Stomach smooth muscle (tissue), 2 donors: ENCODE results near the gene ATP13A1.
"Not testable (repeated sequence)": the region's sequence is repeated elsewhere in the genome, so short reads cannot be mapped to it uniquely, and the experiment has no call there.

Source experiments
- H3K27ac ChIP-seq: one replicate; pipeline ENCODE4 v1.7.0; 2013; ENCODE audit warnings: mild to moderate bottlenecking, low read length, inconsistent platforms
- H3K27me3 ChIP-seq, 2 donors: one replicate each; pipeline ENCODE4 v1.7.0; 2013; ENCODE audit warnings: low read length in 2 of 2; ENCODE audit not compliant: insufficient read depth in 2 of 2, control insufficient read depth in 1 of 2
- H3K36me3 ChIP-seq, 2 donors: one replicate each; pipeline ENCODE4 v1.7.0; 2013; ENCODE audit warnings: low read length in 2 of 2; ENCODE audit not compliant: control insufficient read depth in 2 of 2, insufficient read depth in 2 of 2
- H3K4me1 ChIP-seq: one replicate; pipeline ENCODE4 v1.7.0; 2013; ENCODE audit warnings: low read length; ENCODE audit not compliant: control insufficient read depth, insufficient read depth
- H3K4me3 ChIP-seq, 2 donors: one replicate each; pipeline ENCODE4 v1.7.0; 2013; ENCODE audit warnings: low read length in 2 of 2
- H3K9ac ChIP-seq, 2 donors: one replicate each; pipeline ENCODE4 v1.7.0; 2013; ENCODE audit warnings: low read length in 2 of 2, mild to moderate bottlenecking in 1 of 2
- H3K9me3 ChIP-seq, 2 donors: one replicate each; pipeline ENCODE4 v1.7.0; 2013; ENCODE audit warnings: low read length in 2 of 2; ENCODE audit not compliant: control insufficient read depth in 2 of 2
- donor health status: healthy.
- donor health status: Pancreatic carcinoma.

ATP13A1 gene

GRCh38 chr19:19663256-19664120 is at the start of gene ATP13A1:
TSS of gene ATP13A1 (minus strand) at chr19:19663676. CDS start at chr19:19663666, 10 bp downstream.
- Histone ChIP-seq H3K4me1 (peaks cover 23% of the 10 kb centered on the region), H3K4me3 (peak within 1 kb of the TSS; percentile 96 to 98), H3K9me3 (no peaks in the 10 kb centered on the region), H3K27me3 (no peaks in the 10 kb centered on the region), H3K27ac (peak within 1 kb of the TSS; percentile 74), H3K9ac (peak within 1 kb of the TSS; percentile 87 to 88), H3K36me3 (peaks cover 4 to 10% of the 10 kb centered on the region in 2 donors)

GRCh38 chr19:19711934-19712828 is 48.7 kb upstream of the ATP13A1 start:
- Histone ChIP-seq H3K4me3 (peak overlapping the region in 1 of 2 donors; percentile 5), H3K9ac (no peak overlapping the region), H3K27me3 (no peaks in the 10 kb centered on the region), H3K4me1 (no peaks in the 10 kb centered on the region), H3K27ac (no peak overlapping the region), H3K9me3 (peaks cover 73 to 93% of the 10 kb centered on the region in 2 donors), H3K36me3 (peaks cover 39 to 44% of the 10 kb centered on the region in 2 donors)

DNA sequence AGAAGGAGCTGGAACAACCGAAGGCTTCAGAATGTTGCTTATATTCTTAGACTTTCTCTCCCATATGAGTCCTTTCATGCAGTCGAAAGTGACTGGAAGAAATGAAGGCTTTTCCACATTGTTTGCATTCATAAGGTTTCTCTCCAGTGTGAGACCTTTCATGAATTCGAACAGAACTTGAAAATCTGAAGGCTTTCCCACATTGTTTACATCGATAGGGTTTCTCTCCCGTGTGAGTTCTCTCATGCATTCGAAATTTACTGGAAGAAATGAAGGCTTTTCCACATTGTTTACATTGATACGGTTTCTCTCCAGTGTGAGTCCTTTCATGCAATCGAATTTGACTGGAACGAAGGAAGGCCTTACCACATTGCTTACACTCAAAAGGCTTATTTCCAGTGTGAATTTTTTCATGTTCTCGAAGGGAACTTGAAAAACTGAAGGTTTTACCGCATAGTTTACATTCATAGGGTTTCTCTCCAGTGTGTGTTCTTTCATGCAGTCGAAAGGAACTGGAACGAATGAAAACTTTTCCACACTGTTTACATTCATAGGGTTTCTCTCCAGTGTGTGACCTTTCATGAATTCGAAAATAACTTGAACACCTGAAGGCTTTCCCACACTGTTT is 47.9 kb upstream of the ATP13A1 start:
- Histone ChIP-seq H3K36me3 (peaks cover 34 to 42% of the 10 kb centered on the region in 2 donors), H3K27ac (no peak overlapping the region), H3K4me3 (peak overlapping the region in 1 of 2 donors; percentile 1), H3K27me3 (no peaks in the 10 kb centered on the region), H3K9ac (no peak overlapping the region), H3K9me3 (peaks cover 66 to 93% of the 10 kb centered on the region in 2 donors), H3K4me1 (no peaks in the 10 kb centered on the region)

- H3K27ac ChIP-seq, result no peak overlapping the region
- peaks cover 34 to 38% of the 10 kb centered on the region in 2 donors for H3K36me3 ChIP-seq
- H3K9me3 ChIP-seq, result peaks cover 61 to 87% of the 10 kb centered on the region in 2 donors
- no peaks in the 10 kb centered on the region for H3K4me1 ChIP-seq
- no peak overlapping the region for H3K9ac ChIP-seq
- no peaks in the 10 kb centered on the region for H3K27me3 ChIP-seq
- peak overlapping the region in 1 of 2 donors; percentile 40 for H3K4me3 ChIP-seq
These were observed 47.0 kb upstream of the ATP13A1 start for GRCh38 chr19:19710506-19710905.

- Histone ChIP-seq H3K27me3 (no peaks in the 10 kb centered on the region), H3K36me3 (peaks cover 9 to 17% of the 10 kb centered on the region in 2 donors), H3K27ac (no peak overlapping the region), H3K9me3 (peaks cover 22 to 55% of the 10 kb centered on the region in 2 donors), H3K4me1 (no peaks in the 10 kb centered on the region), H3K9ac (no peak overlapping the region), H3K4me3 (no peak overlapping the region)
These were observed 41.4 kb upstream of the ATP13A1 start for GRCh38 chr19:19704836-19705235.

- H3K4me3 ChIP-seq, H3K9ac ChIP-seq, H3K4me1 ChIP-seq, H3K27me3 ChIP-seq, H3K27ac ChIP-seq: not testable (repeated sequence)
- H3K9me3 ChIP-seq, result peaks cover 9 to 24% of the 10 kb centered on the region in 2 donors
- H3K36me3 ChIP-seq, result peaks cover 5 to 14% of the 10 kb centered on the region in 2 donors
These were observed 37.0 kb upstream of the ATP13A1 start for GRCh38 chr19:19700493-19700892.

DNA sequence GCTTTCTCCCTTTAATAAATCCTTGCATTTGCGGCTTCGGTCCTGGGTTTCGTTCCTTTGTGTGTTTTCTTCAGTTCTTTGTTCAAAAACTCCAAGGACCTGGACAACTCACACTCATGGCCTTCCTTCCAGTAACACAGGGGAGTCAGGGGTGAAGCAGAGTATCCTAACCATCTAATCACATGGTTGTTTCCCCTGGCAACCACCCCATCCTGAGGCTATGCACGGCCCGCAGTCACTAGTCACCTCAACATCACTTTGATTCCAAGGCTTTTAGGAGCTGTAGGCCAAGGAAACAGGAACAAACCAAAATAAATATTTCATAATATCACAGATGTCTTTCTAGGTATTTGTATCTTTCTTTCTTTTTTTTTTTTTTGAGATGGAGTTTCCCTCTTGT is 34.1 kb upstream of the ATP13A1 start:
- Histone ChIP-seq H3K36me3 (peaks cover 0 to 5% of the 10 kb centered on the region in 2 donors), H3K9me3 (peaks cover 5 to 17% of the 10 kb centered on the region in 2 donors), H3K27ac (no peak overlapping the region), H3K4me3 (no peak overlapping the region), H3K9ac (no peak overlapping the region), H3K27me3 (no peaks in the 10 kb centered on the region), H3K4me1 (no peaks in the 10 kb centered on the region)

DNA sequence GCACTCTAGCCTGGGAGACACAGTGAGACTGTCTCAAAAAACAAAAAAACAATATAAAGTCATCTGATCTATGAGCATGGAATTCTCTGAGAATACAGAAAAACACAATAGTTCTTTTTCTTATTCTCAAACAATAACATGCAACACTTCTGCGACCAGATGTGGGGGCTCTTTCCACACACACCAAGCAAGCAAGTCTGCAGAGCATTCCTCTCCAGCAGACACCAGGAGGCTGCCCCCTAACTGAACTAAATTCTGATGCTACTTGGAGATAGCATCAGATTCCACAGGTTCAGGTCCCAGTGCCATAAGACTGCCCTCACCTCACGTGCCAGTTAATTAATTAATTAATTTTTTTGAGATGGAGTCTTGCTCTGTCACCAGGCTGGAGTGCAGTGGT is 32.9 kb upstream of the ATP13A1 start:
- H3K9me3 ChIP-seq, result peaks cover 5 to 17% of the 10 kb centered on the region in 2 donors
- H3K27ac ChIP-seq, result no peak overlapping the region
- H3K36me3 ChIP-seq, result peaks cover 0 to 5% of the 10 kb centered on the region in 2 donors
- no peaks in the 10 kb centered on the region for H3K27me3 ChIP-seq
- no peak overlapping the region for H3K9ac ChIP-seq
- no peaks in the 10 kb centered on the region for H3K4me1 ChIP-seq
- H3K4me3 ChIP-seq, result no peak overlapping the region

GRCh38 chr19:19691683-19692082 is 28.2 kb upstream of the ATP13A1 start:
- H3K27ac ChIP-seq, result no peak overlapping the region
- H3K36me3 ChIP-seq, result no peaks in the 10 kb centered on the region
- H3K27me3 ChIP-seq, result no peaks in the 10 kb centered on the region
- H3K4me1 ChIP-seq, result no peaks in the 10 kb centered on the region
- H3K4me3 ChIP-seq, result no peak overlapping the region
- no peaks in the 10 kb centered on the region for H3K9me3 ChIP-seq
- no peak overlapping the region for H3K9ac ChIP-seq

- H3K9me3 ChIP-seq, H3K4me3 ChIP-seq, H3K27ac ChIP-seq, H3K4me1 ChIP-seq, H3K27me3 ChIP-seq, H3K9ac ChIP-seq, H3K36me3 ChIP-seq: not testable (repeated sequence)
These were observed 25.5 kb upstream of the ATP13A1 start for GRCh38 chr19:19689023-19689422.
